Right atrium auricular region (tissue), 2 donors: Measurements from ENCODE around the gene TLE2. TPM values are rescaled to one million over a fixed set of nuclear protein-coding genes. Genes with fewer than 3 reads are reported as not detected.
"Not testable (repeated sequence)": the region's sequence is repeated elsewhere in the genome, so short reads cannot be mapped to it uniquely, and the experiment has no call there.

Source experiments
- DNase-seq: peaks from one replicate; pipeline ENCODE4 v3.0.0-alpha.2; 2019; ENCODE audit warnings: low spot score
- H3K27ac ChIP-seq, 2 donors: fragments of 200-600 bp; sonication (generic); 1 replicate in 1 of 2; 2 replicates in 1 of 2; pipeline ENCODE4 v1.5.1; 2016 to 2019
- H3K27me3 ChIP-seq, 2 donors: fragments of 200-600 bp; sonication (generic); one replicate each; pipeline versions ENCODE4 v1.5.1 to v1.6.0; 2017 to 2019
- H3K36me3 ChIP-seq: fragments of 200-600 bp; sonication (generic); one replicate; pipeline ENCODE4 v1.5.1; 2016
- H3K4me1 ChIP-seq, 2 donors: fragments of 200-600 bp; sonication (generic); one replicate each; pipeline versions ENCODE4 v1.5.1 to v1.6.0; 2017 to 2019
- H3K4me3 ChIP-seq, 2 donors: fragments of 200-600 bp; sonication (generic); 1 replicate in 1 of 2; 2 replicates in 1 of 2; pipeline ENCODE4 v1.5.1; 2017 to 2019; ENCODE audit warnings: mild to moderate bottlenecking in 1 of 2, moderate library complexity in 1 of 2
- H3K9me3 ChIP-seq, 2 donors: fragments of 200-600 bp; sonication (generic); one replicate each; pipeline ENCODE4 v1.5.1; 2019
- CTCF ChIP-seq, 2 donors: fragments of 200-600 bp; sonication (generic); IDR thresholded peaks; one replicate each; pipeline ENCODE4 v1.5.1; 2019; ENCODE audit warnings: antibody characterized with exemption in 2 of 2
- total RNA-seq, 2 donors: library from RNA; depleted of rRNA; stranded (reverse); fragments of >200 nt; gene quantifications; one replicate each; pipeline ENCODE4 v1.1.0, GENCODE V29; 2016

TLE2 gene
- total RNA-seq, 2 donors from 2014 or later = 41.2 to 101 TPM

- Histone ChIP-seq H3K27ac (peak overlapping the region; percentile 75 to 85), H3K4me1 (peaks cover 0 to 60% of the 10 kb centered on the region in 2 donors), H3K9me3 (no peaks in the 10 kb centered on the region), H3K27me3 (no peaks in the 10 kb centered on the region), H3K36me3 (no peaks in the 10 kb centered on the region), H3K4me3 (peak overlapping the region in 1 of 2 donors; percentile 10)
- DNase-seq = peak; percentile 91
- no peak for TF ChIP-seq CTCF (IDR thresholded peaks at IDR 0.05)
Measured at GRCh38 chr19:2969104-2969504, 60.0 kb downstream of the TLE2 start.

GRCh38 chr19:2967972-2968371 is 61.1 kb downstream of the TLE2 start:
- Histone ChIP-seq H3K36me3 (no peaks in the 10 kb centered on the region), H3K9me3 (no peaks in the 10 kb centered on the region), H3K27ac (peak overlapping the region in 1 of 2 donors; percentile 85), H3K27me3 (no peaks in the 10 kb centered on the region), H3K4me3 (no peak overlapping the region), H3K4me1 (peaks cover 0 to 49% of the 10 kb centered on the region in 2 donors)
- DNase-seq = no peak
- TF ChIP-seq CTCF (IDR thresholded peaks at IDR 0.05) = no peak

- TF ChIP-seq CTCF (IDR thresholded peaks at IDR 0.05) = no peak
- Histone ChIP-seq H3K27me3 (no peaks in the 10 kb centered on the region), H3K4me3 (no peak overlapping the region), H3K9me3 (no peaks in the 10 kb centered on the region), H3K36me3 (no peaks in the 10 kb centered on the region), H3K4me1 (peaks cover 0 to 18% of the 10 kb centered on the region in 2 donors), H3K27ac (no peak overlapping the region)
- no peak for DNase-seq
Measured at GRCh38 chr19:2964874-2965273, 64.2 kb downstream of the TLE2 start.

- not testable (repeated sequence) for DNase-seq, H3K4me3 ChIP-seq, H3K9me3 ChIP-seq, H3K27me3 ChIP-seq, H3K36me3 ChIP-seq, H3K27ac ChIP-seq, H3K4me1 ChIP-seq
Measured at GRCh38 chr19:2963631-2964030, 65.4 kb downstream of the TLE2 start.

- Histone ChIP-seq H3K9me3 (no peaks in the 10 kb centered on the region), H3K4me1 (peaks cover 0 to 3% of the 10 kb centered on the region in 2 donors), H3K36me3 (no peaks in the 10 kb centered on the region), H3K27ac (no peak overlapping the region), H3K27me3 (no peaks in the 10 kb centered on the region), H3K4me3 (no peak overlapping the region)
- TF ChIP-seq CTCF (IDR thresholded peaks at IDR 0.05) = no peak
- no peak for DNase-seq
Measured at GRCh38 chr19:2963122-2963521, 66.0 kb downstream of the TLE2 start.

- TF ChIP-seq CTCF (IDR thresholded peaks at IDR 0.05) = peak; percentile 69 to 74
- H3K4me3 ChIP-seq = peak overlapping the region in 1 of 2 donors; percentile 9
- no peaks in the 10 kb centered on the region for H3K4me1 ChIP-seq
- H3K27me3 ChIP-seq = no peaks in the 10 kb centered on the region
- no peaks in the 10 kb centered on the region for H3K36me3 ChIP-seq
- peak; percentile 70 for DNase-seq
- no peaks in the 10 kb centered on the region for H3K9me3 ChIP-seq
- H3K27ac ChIP-seq = no peak overlapping the region
Measured at GRCh38 chr19:2962018-2962670, 66.9 kb downstream of the TLE2 start.
